Measurements from ENCODE around the gene POU6F1.
"Not testable (repeated sequence)": the region's sequence is repeated elsewhere in the genome, so short reads cannot be mapped to it uniquely, and the experiment has no call there.

POU6F1 gene

DNA sequence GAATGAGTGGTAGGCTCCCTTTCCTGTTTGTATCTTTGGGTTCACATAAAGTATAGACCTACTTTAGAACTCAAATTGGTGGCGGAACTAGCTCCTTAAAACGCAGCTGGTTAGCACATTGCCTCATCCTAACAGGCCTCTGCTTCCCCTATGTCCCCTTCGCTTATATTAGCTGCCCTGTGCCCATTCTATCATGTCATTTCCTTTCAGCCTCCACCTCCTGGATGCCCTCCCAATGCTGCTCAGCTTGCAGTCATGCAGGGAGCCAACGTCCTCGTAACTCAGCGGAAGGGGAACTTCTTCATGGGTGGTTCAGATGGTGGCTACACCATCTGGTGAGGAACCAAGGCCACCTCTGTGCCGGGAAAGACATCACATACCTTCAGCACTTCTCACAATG is 24.3 kb upstream of the POU6F1 start:
- no peak for DNase-seq (ENCODE audit: low spot score)
- H3K27me3 Mint-ChIP-seq (ENCODE audit: low read depth) = no peaks in the 10 kb centered on the region
- H3K9me3 Mint-ChIP-seq = no peaks in the 10 kb centered on the region
- peaks cover 51% of the 10 kb centered on the region for H3K36me3 Mint-ChIP-seq (ENCODE audit: low read depth)
- peaks cover 55% of the 10 kb centered on the region for H3K4me1 Mint-ChIP-seq (ENCODE audit: low read depth)
- peak overlapping the region; percentile 8 for H3K4me3 Mint-ChIP-seq
- peak overlapping the region; percentile 64 for H3K27ac Mint-ChIP-seq

DNA sequence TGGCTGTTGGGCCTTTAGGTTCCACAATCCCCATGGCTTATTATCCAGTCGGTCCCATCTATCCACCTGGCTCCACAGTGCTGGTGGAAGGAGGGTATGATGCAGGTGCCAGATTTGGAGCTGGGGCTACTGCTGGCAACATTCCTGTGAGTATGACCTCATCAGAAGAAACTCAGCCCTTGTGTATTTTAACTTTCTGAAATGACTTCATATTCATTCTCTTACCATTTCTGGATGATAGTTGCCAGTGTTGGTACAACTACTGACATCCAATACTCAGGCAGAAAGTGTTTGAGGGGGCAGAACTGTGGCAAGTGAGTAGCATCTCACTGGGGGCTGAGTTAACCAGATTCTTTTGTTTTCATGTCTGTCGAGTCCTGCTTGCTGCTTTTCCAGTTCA is 23.1 kb upstream of the POU6F1 start:
- H3K27ac Mint-ChIP-seq = no peak overlapping the region
- H3K4me3 Mint-ChIP-seq = peak overlapping the region; percentile 89
- no peaks in the 10 kb centered on the region for H3K27me3 Mint-ChIP-seq (ENCODE audit: low read depth)
- peaks cover 46% of the 10 kb centered on the region for H3K36me3 Mint-ChIP-seq (ENCODE audit: low read depth)
- no peak for DNase-seq (ENCODE audit: low spot score)
- H3K4me1 Mint-ChIP-seq (ENCODE audit: low read depth) = peaks cover 47% of the 10 kb centered on the region
- no peaks in the 10 kb centered on the region for H3K9me3 Mint-ChIP-seq

DNA sequence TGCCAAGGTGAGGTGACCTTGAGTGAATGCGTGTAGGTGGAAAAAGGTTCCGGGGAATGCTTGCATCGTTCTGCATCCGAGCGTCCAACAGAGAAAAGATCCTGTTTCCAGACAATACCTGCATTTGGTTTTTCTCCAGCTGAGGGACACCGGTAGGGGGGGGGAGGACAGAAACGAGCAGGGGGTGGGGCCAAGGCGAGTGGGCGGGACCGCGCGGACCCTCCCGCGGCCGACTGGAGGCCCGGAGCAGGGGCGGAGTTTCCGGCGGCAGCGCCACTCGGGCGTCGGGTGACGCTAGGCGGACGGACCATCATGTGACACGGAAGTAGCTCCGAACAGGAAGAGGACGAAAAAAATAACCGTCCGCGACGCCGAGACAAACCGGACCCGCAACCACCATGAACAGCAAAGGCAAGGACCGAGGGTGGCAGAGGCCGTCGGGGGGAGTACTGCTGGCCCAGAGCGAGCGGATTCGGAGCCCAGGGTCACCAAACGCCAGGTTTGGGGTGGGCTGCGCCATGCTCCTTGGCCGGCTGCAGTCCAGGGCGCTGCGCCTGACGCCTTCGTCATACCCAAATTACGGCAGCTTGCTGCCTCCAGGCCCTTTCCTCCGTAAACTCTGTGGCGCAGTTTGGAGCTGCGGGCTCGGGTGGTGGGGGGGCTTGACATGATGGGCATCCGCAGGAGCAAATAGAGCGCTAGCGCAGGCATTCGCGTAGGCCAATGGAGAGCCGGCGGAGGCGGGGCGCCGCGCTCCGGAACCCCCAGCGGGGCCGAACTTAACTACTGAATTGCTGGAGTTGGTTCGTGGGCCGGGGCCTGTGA is 20.9 kb upstream of the POU6F1 start, which contains the start of gene DAZAP2:
Gene DAZAP2, plus strand, starts transcription at position 317 of the 825 bp plus-strand sequence. Its CDS starts 82 bp downstream, at position 399.
- Mint-ChIP-seq H3K4me3 (peak within 1 kb of the TSS; percentile 89), H3K27me3 (ENCODE audit: low read depth) (peaks cover 2% of the 10 kb centered on the region), H3K9me3 (no peaks in the 10 kb centered on the region), H3K4me1 (ENCODE audit: low read depth) (peaks cover 36% of the 10 kb centered on the region), H3K27ac (peak within 1 kb of the TSS; percentile 99), H3K36me3 (ENCODE audit: low read depth) (peaks cover 36% of the 10 kb centered on the region)
- peak; percentile 93 for DNase-seq (ENCODE audit: low spot score)

DNA sequence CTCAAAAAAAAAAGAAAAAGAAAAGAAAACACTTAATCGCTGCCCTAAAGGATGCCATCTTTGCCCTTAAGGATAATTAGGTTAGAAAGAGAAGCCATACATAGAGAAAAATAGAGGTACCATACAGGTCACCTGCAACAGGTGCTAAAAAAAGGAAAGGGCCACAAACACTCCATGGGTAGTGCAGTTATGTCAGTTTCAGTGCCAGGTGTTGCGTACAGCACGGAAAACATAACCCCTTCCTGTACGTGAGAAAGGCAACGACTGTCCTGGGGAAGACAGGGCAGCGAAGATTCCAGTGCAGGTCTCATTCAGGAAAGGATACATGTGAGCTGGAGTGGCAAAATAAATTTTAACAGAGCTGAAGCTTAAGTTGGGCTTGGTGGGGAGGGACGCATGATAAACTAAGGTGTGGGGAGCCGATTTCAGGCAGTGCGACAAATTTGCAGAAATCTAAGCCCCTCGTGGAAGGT is 20.2 kb upstream of the POU6F1 start:
- no peaks in the 10 kb centered on the region for H3K9me3 Mint-ChIP-seq

DNA sequence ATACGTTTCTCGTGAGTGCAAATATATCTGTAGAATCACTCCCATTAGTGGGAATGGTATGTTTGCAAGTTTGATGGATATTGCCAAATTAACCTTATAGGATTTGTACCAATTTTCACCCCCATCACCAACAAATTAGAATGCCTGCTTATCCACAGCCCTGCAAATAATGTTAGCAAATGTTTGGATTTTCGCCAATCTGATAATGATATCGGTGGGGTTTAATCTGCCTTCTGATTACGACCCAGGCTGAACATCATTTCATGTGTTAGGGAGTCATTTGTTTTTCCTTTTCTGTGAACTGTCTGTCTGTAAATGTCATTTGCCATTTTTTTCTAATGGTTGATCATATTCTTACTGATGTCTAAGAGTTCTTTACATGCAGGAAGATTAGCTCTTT is 16.7 kb upstream of the POU6F1 start:
- Mint-ChIP-seq H3K27ac (no peak overlapping the region), H3K9me3 (no peaks in the 10 kb centered on the region), H3K4me3 (no peak overlapping the region), H3K27me3 (ENCODE audit: low read depth) (peaks cover 2% of the 10 kb centered on the region), H3K4me1 (ENCODE audit: low read depth) (peaks cover 9% of the 10 kb centered on the region), H3K36me3 (ENCODE audit: low read depth) (peaks cover 3% of the 10 kb centered on the region)
- DNase-seq (ENCODE audit: low spot score) = no peak

More for the DNA sequence above, 20.2 kb upstream of the POU6F1 start:
- peak overlapping the region; percentile 99 for H3K27ac Mint-ChIP-seq
- H3K4me1 Mint-ChIP-seq (ENCODE audit: low read depth) = peaks cover 36% of the 10 kb centered on the region
- peak overlapping the region; percentile 89 for H3K4me3 Mint-ChIP-seq
- peaks cover 2% of the 10 kb centered on the region for H3K27me3 Mint-ChIP-seq (ENCODE audit: low read depth)
- no peak for DNase-seq (ENCODE audit: low spot score)
- peaks cover 33% of the 10 kb centered on the region for H3K36me3 Mint-ChIP-seq (ENCODE audit: low read depth)

DNA sequence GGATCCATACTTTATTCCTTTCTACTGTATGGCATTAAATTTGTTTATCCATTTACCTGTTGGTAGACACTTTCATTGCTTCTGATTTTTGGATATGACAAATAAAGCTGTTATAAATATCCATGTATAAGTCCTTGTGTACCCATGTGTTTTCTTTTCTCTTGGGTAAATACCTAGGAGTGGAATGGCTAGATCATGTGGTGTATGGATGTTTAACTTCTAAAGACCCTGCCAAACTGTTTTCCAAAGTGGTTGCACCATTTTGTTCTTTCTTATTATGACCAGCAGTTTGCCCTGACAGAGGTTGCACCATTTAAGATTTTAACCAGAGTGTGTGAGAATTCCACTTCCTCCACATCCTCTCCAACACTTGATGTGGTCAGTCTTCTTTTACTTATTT is 14.8 kb upstream of the POU6F1 start:
- H3K4me1 Mint-ChIP-seq (ENCODE audit: low read depth) = peaks cover 3% of the 10 kb centered on the region
- H3K36me3 Mint-ChIP-seq (ENCODE audit: low read depth) = no peaks in the 10 kb centered on the region
- H3K4me3 Mint-ChIP-seq = no peak overlapping the region
- no peak overlapping the region for H3K27ac Mint-ChIP-seq
- H3K27me3 Mint-ChIP-seq (ENCODE audit: low read depth) = peaks cover 2% of the 10 kb centered on the region
- no peaks in the 10 kb centered on the region for H3K9me3 Mint-ChIP-seq
- no peak for DNase-seq (ENCODE audit: low spot score)

DNA sequence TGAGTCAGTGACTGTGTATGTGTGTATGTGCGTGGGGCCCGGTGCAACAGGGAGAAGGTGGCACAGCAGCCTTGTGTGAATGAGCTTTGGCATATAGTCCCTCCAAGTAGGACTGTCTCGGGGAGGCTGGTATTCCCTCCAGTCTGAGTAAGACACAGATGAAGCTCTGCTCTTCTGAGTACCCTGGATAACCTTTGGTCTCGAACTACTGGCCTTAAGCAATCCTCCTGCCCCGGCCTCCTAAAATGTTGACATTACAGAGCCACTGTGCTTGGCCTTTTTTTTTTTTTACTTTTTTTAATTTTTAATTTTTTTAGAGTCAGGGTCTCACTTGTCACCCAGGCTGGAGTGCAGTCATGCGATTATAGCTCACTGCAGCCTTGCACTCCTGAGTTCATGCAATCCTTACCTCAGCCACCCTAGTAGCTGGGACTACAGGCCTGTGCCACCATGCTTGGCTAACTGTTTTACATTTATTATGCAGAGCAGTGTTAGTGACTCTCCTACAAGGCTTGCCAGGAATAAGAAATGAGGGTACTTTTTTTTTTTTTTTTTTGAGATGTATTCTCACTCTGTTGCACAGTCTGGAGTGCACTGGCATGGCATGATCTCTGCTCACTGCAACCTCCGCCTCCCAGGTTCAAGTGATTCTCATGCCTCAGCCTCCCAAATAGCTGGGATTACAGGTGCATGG is 11.4 kb upstream of the POU6F1 start:
- Mint-ChIP-seq H3K4me3 (no peak overlapping the region), H3K9me3 (no peaks in the 10 kb centered on the region), H3K27me3 (ENCODE audit: low read depth) (no peaks in the 10 kb centered on the region), H3K27ac (no peak overlapping the region), H3K36me3 (ENCODE audit: low read depth) (no peaks in the 10 kb centered on the region), H3K4me1 (ENCODE audit: low read depth) (no peaks in the 10 kb centered on the region)
- no peak for DNase-seq (ENCODE audit: low spot score)

DNA sequence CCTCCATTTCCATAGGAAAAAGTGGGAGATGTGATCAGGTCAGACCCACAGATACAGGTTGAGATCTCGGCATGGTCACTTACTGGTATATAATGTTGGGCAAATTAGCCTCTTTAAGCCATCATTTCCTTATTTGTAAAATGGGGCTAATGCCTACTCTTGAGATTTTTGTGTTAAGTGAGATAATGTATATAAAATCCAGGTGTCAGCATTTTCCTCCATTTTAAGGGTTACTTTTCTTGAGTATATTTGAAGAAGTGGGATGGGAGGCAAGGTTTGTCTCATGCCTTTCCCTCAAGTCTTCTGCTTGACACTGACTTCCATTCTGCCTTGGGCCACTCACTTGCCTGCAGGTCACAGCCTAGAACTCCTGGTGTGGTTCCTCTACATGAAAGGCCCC is 10.1 kb upstream of the POU6F1 start:
- no peak overlapping the region for H3K27ac Mint-ChIP-seq
- H3K9me3 Mint-ChIP-seq = no peaks in the 10 kb centered on the region
- H3K4me3 Mint-ChIP-seq = no peak overlapping the region
- no peaks in the 10 kb centered on the region for H3K4me1 Mint-ChIP-seq (ENCODE audit: low read depth)
- H3K27me3 Mint-ChIP-seq (ENCODE audit: low read depth) = no peaks in the 10 kb centered on the region
- no peaks in the 10 kb centered on the region for H3K36me3 Mint-ChIP-seq (ENCODE audit: low read depth)
- no peak for DNase-seq (ENCODE audit: low spot score)

DNA sequence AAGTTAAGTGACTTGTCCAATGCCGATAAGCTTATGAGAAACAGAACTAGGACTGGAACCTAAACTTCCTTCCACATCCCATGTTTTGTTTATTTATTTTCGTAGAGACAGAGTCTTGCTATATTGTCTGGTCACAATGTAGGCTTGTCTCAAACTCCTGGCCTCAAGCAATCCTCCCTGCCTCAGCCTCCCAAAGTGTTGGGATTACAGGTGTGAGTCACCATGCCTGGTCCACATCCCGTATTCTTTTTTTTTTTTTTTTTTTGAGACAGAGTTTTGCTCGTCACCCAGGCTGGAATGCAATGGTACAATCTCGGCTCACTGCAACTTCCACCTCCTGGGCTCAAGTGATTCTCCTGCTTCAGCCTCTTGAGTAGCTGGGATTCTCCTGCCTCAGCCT is 9.2 kb upstream of the POU6F1 start:
- H3K4me3 Mint-ChIP-seq; H3K36me3 Mint-ChIP-seq (ENCODE audit: low read depth); H3K9me3 Mint-ChIP-seq; DNase-seq (ENCODE audit: low spot score); H3K4me1 Mint-ChIP-seq (ENCODE audit: low read depth); H3K27ac Mint-ChIP-seq; H3K27me3 Mint-ChIP-seq (ENCODE audit: low read depth): not testable (repeated sequence)

DNA sequence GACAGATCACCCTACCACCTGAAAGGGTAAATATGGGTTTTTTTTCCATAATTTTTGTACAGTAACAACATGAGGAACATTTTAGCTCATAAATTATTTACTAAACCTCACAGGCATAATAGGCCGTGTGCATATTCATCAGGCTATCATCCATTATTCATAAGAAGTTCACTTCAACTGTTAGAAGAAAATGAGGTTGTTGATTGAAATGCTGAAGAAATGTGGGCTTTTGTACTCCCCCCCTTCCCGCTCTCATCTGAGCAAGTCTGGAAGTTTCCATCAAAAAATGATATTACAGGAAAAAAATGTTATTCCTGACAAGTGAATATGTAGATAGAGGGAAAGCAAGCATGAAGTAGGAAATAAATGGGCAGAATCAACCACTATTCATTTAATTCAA is 7.9 kb upstream of the POU6F1 start:
- no peak overlapping the region for H3K27ac Mint-ChIP-seq
- H3K36me3 Mint-ChIP-seq (ENCODE audit: low read depth) = no peaks in the 10 kb centered on the region
- no peak overlapping the region for H3K4me3 Mint-ChIP-seq
- no peaks in the 10 kb centered on the region for H3K9me3 Mint-ChIP-seq
- no peaks in the 10 kb centered on the region for H3K27me3 Mint-ChIP-seq (ENCODE audit: low read depth)
- DNase-seq (ENCODE audit: low spot score) = no peak
- H3K4me1 Mint-ChIP-seq (ENCODE audit: low read depth) = no peaks in the 10 kb centered on the region

DNA sequence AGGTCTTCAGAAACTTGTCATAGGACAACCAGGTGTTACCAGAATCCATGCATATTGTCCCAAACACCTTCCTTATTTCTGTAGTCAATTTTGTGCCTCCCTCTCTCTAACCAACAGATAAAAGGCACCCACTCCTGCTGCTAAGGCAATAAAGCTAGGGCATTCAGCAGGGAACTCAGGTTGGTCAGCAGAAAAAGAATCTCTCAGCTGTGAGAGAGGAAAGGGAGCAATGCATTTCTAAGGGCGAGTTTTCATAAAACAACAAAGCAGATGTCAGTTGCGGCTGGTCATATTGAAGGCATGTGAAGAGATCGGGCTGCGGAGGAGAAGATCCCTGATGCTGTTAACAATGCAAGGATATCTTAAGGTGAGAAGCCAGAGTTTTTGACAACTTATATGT is 7.4 kb upstream of the POU6F1 start:
- Mint-ChIP-seq H3K27me3 (ENCODE audit: low read depth) (no peaks in the 10 kb centered on the region), H3K27ac (no peak overlapping the region), H3K4me3 (no peak overlapping the region), H3K36me3 (ENCODE audit: low read depth) (no peaks in the 10 kb centered on the region), H3K9me3 (no peaks in the 10 kb centered on the region), H3K4me1 (ENCODE audit: low read depth) (no peaks in the 10 kb centered on the region)
- DNase-seq (ENCODE audit: low spot score) = no peak

DNA sequence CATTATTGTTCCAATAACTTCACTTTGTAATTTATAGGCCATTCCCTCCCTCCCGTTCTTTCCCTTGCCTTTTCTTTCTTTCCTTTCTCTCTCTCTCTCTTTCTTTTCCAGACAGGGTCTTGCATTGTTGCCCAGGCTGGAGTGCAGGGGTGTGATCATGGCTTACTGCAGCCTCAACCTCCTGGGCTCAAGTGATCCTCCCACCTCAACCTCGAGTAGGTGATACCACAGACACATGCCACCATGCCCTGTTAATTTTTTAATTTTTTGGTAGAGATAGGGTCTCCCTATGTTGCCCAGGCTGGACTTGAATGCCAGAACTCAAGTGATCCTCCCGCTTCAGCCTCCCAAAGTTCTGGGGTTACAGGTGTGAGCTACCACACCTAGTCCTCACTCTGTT is 6.8 kb upstream of the POU6F1 start:
- DNase-seq (ENCODE audit: low spot score) = no peak
- Mint-ChIP-seq H3K36me3 (ENCODE audit: low read depth) (no peaks in the 10 kb centered on the region), H3K27me3 (ENCODE audit: low read depth) (no peaks in the 10 kb centered on the region), H3K27ac (no peak overlapping the region), H3K4me1 (ENCODE audit: low read depth) (no peaks in the 10 kb centered on the region), H3K9me3 (no peaks in the 10 kb centered on the region), H3K4me3 (no peak overlapping the region)

DNA sequence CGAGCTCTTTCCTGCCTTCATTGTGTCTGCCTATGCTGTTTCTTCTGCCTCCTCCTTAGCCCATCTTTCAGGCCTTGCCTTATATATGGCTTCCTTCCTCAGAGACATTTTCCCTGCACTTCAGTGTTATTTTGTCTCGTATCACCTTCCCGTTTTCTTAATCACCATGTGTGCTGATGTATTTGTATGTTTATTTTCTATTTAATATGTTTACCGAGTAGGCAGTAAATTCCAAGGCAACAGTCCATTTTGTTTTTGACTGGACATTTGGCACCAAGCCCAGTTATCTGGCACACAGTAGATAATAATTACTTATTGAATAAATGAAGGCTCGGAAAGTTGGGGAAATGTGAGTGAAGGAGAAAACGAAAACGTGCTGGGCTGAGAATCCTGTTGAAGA is 4.6 kb upstream of the POU6F1 start:
- no peak overlapping the region for H3K4me3 Mint-ChIP-seq
- H3K36me3 Mint-ChIP-seq (ENCODE audit: low read depth) = no peaks in the 10 kb centered on the region
- no peaks in the 10 kb centered on the region for H3K27me3 Mint-ChIP-seq (ENCODE audit: low read depth)
- peaks cover 10% of the 10 kb centered on the region for H3K4me1 Mint-ChIP-seq (ENCODE audit: low read depth)
- DNase-seq (ENCODE audit: low spot score) = no peak
- no peak overlapping the region for H3K27ac Mint-ChIP-seq
- no peaks in the 10 kb centered on the region for H3K9me3 Mint-ChIP-seq

DNA sequence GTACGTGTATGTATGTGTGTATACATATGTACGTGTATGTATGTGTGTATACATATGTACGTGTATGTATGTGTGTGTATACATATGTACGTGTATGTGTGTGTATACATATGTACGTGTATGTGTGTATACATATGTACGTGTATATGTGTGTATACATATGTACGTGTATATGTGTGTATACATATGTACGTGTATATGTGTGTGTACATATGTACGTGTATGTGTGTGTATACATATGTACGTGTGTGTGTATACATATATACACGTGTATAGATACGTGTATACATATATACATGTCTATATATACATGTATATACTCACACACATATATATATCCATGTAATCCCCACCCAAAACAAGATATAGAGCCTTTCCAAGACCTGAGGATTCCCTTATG is 2.0 kb upstream of the POU6F1 start:
- H3K9me3 Mint-ChIP-seq; H3K36me3 Mint-ChIP-seq (ENCODE audit: low read depth); DNase-seq (ENCODE audit: low spot score); H3K27ac Mint-ChIP-seq; H3K27me3 Mint-ChIP-seq (ENCODE audit: low read depth); H3K4me3 Mint-ChIP-seq: not testable (repeated sequence)
- peaks cover 15% of the 10 kb centered on the region for H3K4me1 Mint-ChIP-seq (ENCODE audit: low read depth)

All from T-helper 2 cell treated with Interferon-gamma antibody and Interleukin-4, amounts not matched to agents 5 μg/mL and 100 μg/mL, for 36 hours (primary cell).